AG09319 (cell line): ENCODE measurements around the gene OPCML.

Experiments used
- DNase-seq: peaks from one replicate; pipeline ENCODE4 v3.0.0-alpha.2; 2010; ENCODE audit warnings: low read depth; ENCODE audit errors: extremely low read depth
- TF ChIP-seq, protein P1 (sequence below): IDR thresholded peaks from 2 replicates; pipeline ENCODE4 v1.5.1; 2011; ENCODE audit warnings: low read depth, mild to moderate bottlenecking, inconsistent platforms, low read length, moderate library complexity

The OPCML gene

DNA sequence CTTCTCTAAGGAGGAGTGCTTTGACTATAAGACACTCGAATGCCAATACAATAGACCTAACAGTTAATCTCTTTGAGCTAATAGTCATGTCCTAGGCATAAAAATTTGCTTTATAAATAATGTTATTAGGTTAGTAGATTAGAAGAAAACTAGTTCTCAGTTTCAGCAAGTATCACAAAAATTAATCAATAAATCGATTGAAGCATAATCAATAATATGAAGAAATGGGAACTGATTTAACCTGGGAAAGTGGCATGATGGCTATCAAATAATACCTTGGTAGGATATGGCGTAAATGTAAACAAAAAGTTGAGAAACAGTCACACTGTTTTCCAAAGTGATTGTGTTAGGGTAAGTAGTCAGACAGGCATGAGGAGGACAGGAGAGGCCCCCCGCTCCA is 676.3 kb downstream of the OPCML start:
- TF ChIP-seq, protein P1, sequence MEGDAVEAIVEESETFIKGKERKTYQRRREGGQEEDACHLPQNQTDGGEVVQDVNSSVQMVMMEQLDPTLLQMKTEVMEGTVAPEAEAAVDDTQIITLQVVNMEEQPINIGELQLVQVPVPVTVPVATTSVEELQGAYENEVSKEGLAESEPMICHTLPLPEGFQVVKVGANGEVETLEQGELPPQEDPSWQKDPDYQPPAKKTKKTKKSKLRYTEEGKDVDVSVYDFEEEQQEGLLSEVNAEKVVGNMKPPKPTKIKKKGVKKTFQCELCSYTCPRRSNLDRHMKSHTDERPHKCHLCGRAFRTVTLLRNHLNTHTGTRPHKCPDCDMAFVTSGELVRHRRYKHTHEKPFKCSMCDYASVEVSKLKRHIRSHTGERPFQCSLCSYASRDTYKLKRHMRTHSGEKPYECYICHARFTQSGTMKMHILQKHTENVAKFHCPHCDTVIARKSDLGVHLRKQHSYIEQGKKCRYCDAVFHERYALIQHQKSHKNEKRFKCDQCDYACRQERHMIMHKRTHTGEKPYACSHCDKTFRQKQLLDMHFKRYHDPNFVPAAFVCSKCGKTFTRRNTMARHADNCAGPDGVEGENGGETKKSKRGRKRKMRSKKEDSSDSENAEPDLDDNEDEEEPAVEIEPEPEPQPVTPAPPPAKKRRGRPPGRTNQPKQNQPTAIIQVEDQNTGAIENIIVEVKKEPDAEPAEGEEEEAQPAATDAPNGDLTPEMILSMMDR, result no peak
- no peak for DNase-seq

- DNase-seq, result no peak
- TF ChIP-seq, protein P1, result no peak
Measured at GRCh38 chr11:132855516-132855915, 676.8 kb downstream of the OPCML start.

DNA sequence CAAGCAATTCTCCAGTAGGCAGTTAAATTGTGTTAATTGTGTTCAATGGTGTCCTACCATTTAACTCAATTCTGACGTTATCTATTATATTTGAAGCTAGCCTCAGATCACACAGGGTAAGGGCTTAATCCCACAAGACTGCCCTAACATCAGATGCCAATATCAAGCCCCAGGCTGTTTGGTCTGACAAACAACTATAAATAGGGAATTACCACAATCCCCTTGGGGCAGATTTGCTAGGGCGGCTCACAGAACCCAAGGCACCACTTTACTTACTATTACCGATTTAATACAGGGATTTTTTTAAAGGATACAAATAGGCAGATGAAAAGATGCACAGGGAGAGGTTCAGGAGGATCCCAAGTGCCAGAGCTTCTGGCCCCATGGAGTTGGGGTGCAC is 678.4 kb downstream of the OPCML start:
- TF ChIP-seq, protein P1, result no peak
- DNase-seq, result no peak

DNA sequence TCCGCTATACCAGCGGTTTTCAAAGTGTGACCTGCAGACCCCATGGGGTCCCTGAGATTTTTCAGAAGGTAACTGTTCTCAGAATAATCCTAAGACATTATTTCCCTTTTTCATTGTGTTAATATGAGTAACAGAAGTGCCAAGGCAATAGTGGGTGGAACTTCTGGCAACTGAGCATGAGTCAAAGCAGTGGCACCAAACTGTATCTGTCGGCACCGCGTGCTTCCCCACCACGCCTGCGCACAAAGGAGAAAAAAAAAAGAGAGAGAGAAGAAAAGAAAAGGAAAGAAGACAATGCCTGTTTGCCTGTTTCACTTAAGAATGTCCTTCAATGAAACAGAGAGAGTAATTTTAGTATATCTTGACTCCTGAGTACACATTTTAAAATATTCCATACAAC is 679.9 kb downstream of the OPCML start:
- DNase-seq, result no peak
- TF ChIP-seq, protein P1, result no peak

DNA sequence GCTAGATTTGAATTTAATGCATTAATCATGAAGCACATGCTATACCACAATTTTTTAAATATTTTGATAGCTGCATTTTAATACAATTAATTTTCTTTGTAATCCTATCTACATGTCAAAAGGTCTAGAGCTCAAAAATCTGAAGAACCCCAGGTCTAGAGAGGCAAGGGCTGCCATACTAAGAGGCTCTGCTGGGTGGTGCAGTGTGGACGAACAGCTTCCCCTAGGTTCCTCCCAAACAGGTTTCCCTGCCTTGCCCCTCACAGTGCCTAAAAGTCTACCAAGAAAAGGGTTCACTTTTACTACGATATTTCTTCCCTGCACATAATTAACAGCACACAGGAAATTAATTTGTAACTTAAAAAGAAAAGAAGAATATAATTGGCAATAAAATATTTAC is 681.1 kb downstream of the OPCML start:
- no peak for DNase-seq
- TF ChIP-seq, protein P1, result no peak

GRCh38 chr11:132850266-132850665 is 682.0 kb downstream of the OPCML start:
- TF ChIP-seq, protein P1, result no peak
- no peak for DNase-seq

DNA sequence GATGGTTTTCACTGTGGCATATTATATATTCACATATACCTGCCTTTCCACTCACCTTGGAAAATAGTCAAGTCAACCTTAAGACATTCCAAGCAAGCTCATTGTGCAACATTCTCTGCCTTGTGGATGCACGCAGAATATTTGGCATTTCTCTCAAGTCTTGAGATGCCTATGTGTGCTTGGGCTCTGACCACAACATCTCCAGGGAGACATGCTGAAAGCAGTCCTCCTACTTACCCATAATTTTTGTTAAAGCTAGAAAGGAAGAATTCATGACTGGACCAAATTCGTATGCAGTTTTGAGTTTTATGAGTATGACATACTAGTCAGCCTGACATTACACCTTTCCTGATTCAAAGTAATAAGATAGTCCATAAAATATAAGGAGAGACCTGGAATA is 684.0 kb downstream of the OPCML start:
- DNase-seq, result no peak
- TF ChIP-seq, protein P1, result no peak

DNA sequence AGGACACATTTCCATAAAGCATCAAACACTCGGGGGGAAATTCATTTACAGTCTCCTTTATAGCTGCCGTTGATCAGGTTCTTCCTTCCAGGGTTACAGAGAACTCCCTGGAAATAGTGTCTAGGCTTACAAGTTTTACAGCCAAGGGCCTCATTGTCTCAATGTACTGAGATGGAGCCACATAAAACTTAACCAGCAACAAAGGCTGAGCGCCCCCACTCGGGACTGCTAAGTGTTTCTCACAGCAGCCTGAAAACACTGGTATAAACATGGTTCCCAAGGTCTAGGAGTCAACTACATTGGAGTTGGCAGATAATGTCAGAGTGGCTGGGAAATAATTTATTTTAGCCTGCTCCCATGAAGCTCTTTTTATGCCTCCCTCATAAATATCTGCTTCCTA is 686.2 kb downstream of the OPCML start:
- TF ChIP-seq, protein P1, result no peak
- DNase-seq, result no peak
